ENCODE data around the gene N4BP2L2. TPM values are rescaled to one million over a fixed set of nuclear protein-coding genes. Genes with fewer than 3 reads are reported as not detected.
A peak's percentile ranks its signal among the peaks of the same experiment; 100 is the strongest.

The N4BP2L2 gene
- total RNA-seq, 2 experiments from 2014 or later: 171 TPM

- Histone ChIP-seq H3K4me1 (ENCODE audit: insufficient read depth, low read length) (no peaks in the 10 kb centered on the region), H3K36me3 (ENCODE audit: insufficient read depth, low read length) (peaks cover 26% of the 10 kb centered on the region), H3K27ac (ENCODE audit: low read depth in 1 of 2, low read length in 2 of 2) (no peak overlapping the region), H3K27me3 (ENCODE audit: control insufficient read depth in 1 of 2, insufficient read depth in 2 of 2, low read length in 2 of 2) (no peaks in the 10 kb centered on the region), H3K4me3 (ENCODE audit: low read length) (no peak overlapping the region), H3K9me3 (ENCODE audit: control insufficient read depth in 1 of 2, insufficient read depth in 1 of 2, low read length in 2 of 2) (no peaks in the 10 kb centered on the region)
- no peaks in the 10 kb centered on the region for H3K27me3 Mint-ChIP-seq
- H3K9me3 Mint-ChIP-seq: no peaks in the 10 kb centered on the region
- intact Hi-C loops (cut with DNase I, micrococcal nuclease): no loop called here
- no peak for DNase-seq
- ChIA-PET POLR2A (no interaction called here), CTCF (interaction anchor here (1.2 kb wide), 1 partner anchor 13 kb away, joined by 3 read pairs; no protein-coding TSS in a partner anchor)
- no peak for TF ChIP-seq CTCF (IDR thresholded peaks at IDR 0.05)
- no peak overlapping the region for H3K27ac Mint-ChIP-seq
- H3K36me3 Mint-ChIP-seq (ENCODE audit: low read depth): peaks cover 54% of the 10 kb centered on the region
- peaks cover 4% of the 10 kb centered on the region for H3K4me1 Mint-ChIP-seq (ENCODE audit: low read depth)
- no peak overlapping the region for H3K4me3 Mint-ChIP-seq
- no peak for ATAC-seq (ENCODE audit: poor library complexity)
These were observed 27.1 kb downstream of the N4BP2L2 start for GRCh38 chr13:32511482-32511881.

DNA sequence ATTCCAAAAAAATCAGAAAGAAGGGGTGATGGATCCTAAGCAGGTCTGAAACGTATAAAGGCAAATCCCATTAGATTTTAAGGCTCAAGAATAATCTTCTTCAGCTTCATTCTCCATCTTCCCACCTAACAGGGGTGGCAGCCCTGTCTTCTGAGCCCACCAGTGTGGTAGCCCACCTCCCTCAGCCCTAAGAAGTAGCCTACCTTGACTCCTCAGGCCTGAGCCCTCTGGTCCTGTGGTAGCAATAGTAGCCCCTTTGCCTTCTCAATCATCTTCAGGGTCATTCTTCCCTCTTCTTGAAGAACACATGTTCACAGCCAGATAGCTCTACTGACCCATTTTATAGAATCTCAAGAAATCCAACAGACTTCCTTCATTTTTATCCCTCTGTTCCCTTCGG lies 33.7 kb downstream of the N4BP2L2 start:
- ATAC-seq (ENCODE audit: poor library complexity): no peak
- no peak overlapping the region for H3K4me3 ChIP-seq (ENCODE audit: low read length)
- H3K4me1 ChIP-seq (ENCODE audit: insufficient read depth, low read length): no peaks in the 10 kb centered on the region
- Mint-ChIP-seq H3K9me3 (no peaks in the 10 kb centered on the region), H3K27ac (peak overlapping the region; percentile 18), H3K36me3 (ENCODE audit: low read depth) (peaks cover 17% of the 10 kb centered on the region), H3K4me1 (ENCODE audit: low read depth) (peaks cover under 1% of the 10 kb centered on the region), H3K27me3 (no peaks in the 10 kb centered on the region), H3K4me3 (no peak overlapping the region)
- H3K27me3 ChIP-seq (ENCODE audit: control insufficient read depth in 1 of 2, insufficient read depth in 2 of 2, low read length in 2 of 2): no peaks in the 10 kb centered on the region
- intact Hi-C loops (cut with DNase I, micrococcal nuclease): no loop called here
- peaks cover 13% of the 10 kb centered on the region for H3K36me3 ChIP-seq (ENCODE audit: insufficient read depth, low read length)
- no peaks in the 10 kb centered on the region for H3K9me3 ChIP-seq (ENCODE audit: control insufficient read depth in 1 of 2, insufficient read depth in 1 of 2, low read length in 2 of 2)
- CTCF ChIA-PET: no interaction called here
- no peak overlapping the region for H3K27ac ChIP-seq (ENCODE audit: low read depth in 1 of 2, low read length in 2 of 2)
- POLR2A ChIA-PET: interaction anchor here (1.3 kb wide), 1 partner anchor 17 kb away, joined by 3 read pairs; no protein-coding TSS in a partner anchor
- no peak for DNase-seq
- TF ChIP-seq CTCF (IDR thresholded peaks at IDR 0.05): no peak

DNA sequence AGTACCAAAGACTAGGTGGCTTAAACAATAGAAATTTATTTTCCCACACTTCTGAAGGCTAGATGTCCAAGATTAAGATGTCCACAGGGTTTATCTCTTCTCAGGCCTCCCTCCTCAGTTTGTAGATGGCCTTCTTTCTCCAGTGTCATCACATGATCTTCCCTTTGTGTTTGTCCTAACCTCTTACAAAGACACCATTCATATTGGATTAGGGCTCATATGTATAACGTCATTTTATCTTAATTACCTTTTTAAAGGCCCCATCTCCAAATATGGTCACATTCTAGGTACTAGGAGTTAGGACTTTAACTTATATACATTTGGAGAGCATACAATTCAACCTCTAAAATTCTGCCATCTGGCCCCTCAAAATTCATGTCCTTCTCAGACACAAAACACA lies 34.3 kb downstream of the N4BP2L2 start:
- intact Hi-C loops (cut with DNase I, micrococcal nuclease): no loop called here
- H3K4me1 Mint-ChIP-seq (ENCODE audit: low read depth): peaks cover 7% of the 10 kb centered on the region
- peaks cover 11% of the 10 kb centered on the region for H3K36me3 Mint-ChIP-seq (ENCODE audit: low read depth)
- ChIA-PET POLR2A (no interaction called here), CTCF (no interaction called here)
- no peak overlapping the region for H3K4me3 ChIP-seq (ENCODE audit: low read length)
- no peak overlapping the region for H3K27ac Mint-ChIP-seq
- DNase-seq (no peak), ATAC-seq (ENCODE audit: poor library complexity) (no peak)
- H3K27me3 ChIP-seq (ENCODE audit: control insufficient read depth in 1 of 2, insufficient read depth in 2 of 2, low read length in 2 of 2): no peaks in the 10 kb centered on the region
- TF ChIP-seq CTCF (IDR thresholded peaks at IDR 0.05): no peak
- no peak overlapping the region for H3K27ac ChIP-seq (ENCODE audit: low read depth in 1 of 2, low read length in 2 of 2)
- H3K4me3 Mint-ChIP-seq: no peak overlapping the region
- H3K36me3 ChIP-seq (ENCODE audit: insufficient read depth, low read length): peaks cover 13% of the 10 kb centered on the region
- no peaks in the 10 kb centered on the region for H3K27me3 Mint-ChIP-seq
- no peaks in the 10 kb centered on the region for H3K4me1 ChIP-seq (ENCODE audit: insufficient read depth, low read length)
- H3K9me3 ChIP-seq (ENCODE audit: control insufficient read depth in 1 of 2, insufficient read depth in 1 of 2, low read length in 2 of 2): no peaks in the 10 kb centered on the region
- no peaks in the 10 kb centered on the region for H3K9me3 Mint-ChIP-seq
